G401.6 (cell line): ENCODE data around the gene PC.

ENCODE experiments used
- FAIRE-seq: peaks from 2 replicates; lab custom pipeline; 2012; peaks lifted over from hg19 to GRCh38; lab: Jason Lieb, UNC

PC gene

GRCh38 chr11:66864172-66864901 is 93.8 kb downstream of the PC start:
- no peak for FAIRE-seq

GRCh38 chr11:66863428-66864125 is 94.6 kb downstream of the PC start:
- no peak for FAIRE-seq

GRCh38 chr11:66862559-66863037 is 95.6 kb downstream of the PC start:
- FAIRE-seq: no peak

- no peak for FAIRE-seq
These were observed 96.2 kb downstream of the PC start for GRCh38 chr11:66861774-66862558.

GRCh38 chr11:66861038-66861773 is 97.0 kb downstream of the PC start:
- FAIRE-seq: no peak

- no peak for FAIRE-seq
These were observed 97.7 kb downstream of the PC start for GRCh38 chr11:66860449-66860831.

GRCh38 chr11:66859686-66860448 is 98.3 kb downstream of the PC start:
- no peak for FAIRE-seq

GRCh38 chr11:66858939-66859685 is 99.1 kb downstream of the PC start:
- no peak for FAIRE-seq

GRCh38 chr11:66858186-66858938 is 99.8 kb downstream of the PC start:
- no peak for FAIRE-seq

- FAIRE-seq: no peak
These were observed 100.3 kb downstream of the PC start for GRCh38 chr11:66857927-66858185.

GRCh38 chr11:66857234-66857926 is 100.8 kb downstream of the PC start:
- no peak for FAIRE-seq

- no peak for FAIRE-seq
These were observed 101.5 kb downstream of the PC start, which contains the start of gene LRFN4 for GRCh38 chr11:66856496-66857233. TSS of gene LRFN4 (plus strand) at chr11:66857064. CDS start at chr11:66857745, 681 bp downstream.

GRCh38 chr11:66855574-66856495 is 102.3 kb downstream of the PC start:
- FAIRE-seq: no peak

- no peak for FAIRE-seq
These were observed 103.4 kb downstream of the PC start for GRCh38 chr11:66854729-66855211.

- no peak for FAIRE-seq
These were observed 103.9 kb downstream of the PC start for GRCh38 chr11:66854231-66854661.

GRCh38 chr11:66853242-66854229 is 104.6 kb downstream of the PC start:
- no peak for FAIRE-seq
